ENCODE results near the gene GP2. TPM values are rescaled to one million over a fixed set of nuclear protein-coding genes. Genes with fewer than 3 reads are reported as not detected.

Gene GP2
- total and polyA plus RNA-seq, 2 of the 4 experiments (the other 2 are of a cell fraction), result not detected

DNA sequence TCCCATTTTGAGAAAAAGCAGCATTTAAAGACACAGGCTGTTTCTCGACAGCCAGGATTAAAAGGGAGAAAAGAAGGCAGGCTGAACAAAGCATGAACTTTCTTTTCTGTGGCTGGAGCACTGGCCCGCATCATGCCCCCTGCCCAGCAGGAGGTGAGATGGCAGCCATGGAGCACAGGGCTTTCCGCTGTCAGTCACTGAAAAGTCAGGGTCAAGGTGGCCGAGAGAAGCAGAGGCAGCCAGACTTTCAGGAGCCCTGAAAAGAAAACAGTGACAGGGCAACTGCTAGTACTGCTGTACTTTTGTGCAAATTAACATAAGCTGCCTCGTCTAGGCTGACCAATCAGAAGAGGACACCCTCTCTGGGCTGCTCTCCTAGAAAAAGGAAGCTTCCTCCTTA is 5.8 kb upstream of the GP2 start:
- H3K18ac ChIP-seq (ENCODE audit: low read depth, low read length), result no peak overlapping the region
- H4K91ac ChIP-seq (ENCODE audit: insufficient read depth, low read depth, low read length), result no peak overlapping the region
- no peak overlapping the region for H3K27ac ChIP-seq (ENCODE audit: insufficient read depth, low read length)
- no peak overlapping the region for H3K4me3 ChIP-seq (ENCODE audit: insufficient read depth, low read depth, low read length)
- no peak overlapping the region for H2AFZ ChIP-seq (replicated peaks; ENCODE audit: low read length, poor library complexity)
- WGBS, 2 experiments (ENCODE audit: extremely low coverage in 2 of 2, insufficient read length in 1 of 2), result 55% methylated on average over 3 of the region's 5 CpGs; no CpG with 5 or more reads in 1 of the 2 experiments
- peaks cover 20% of the 10 kb centered on the region for H3K9me3 ChIP-seq (ENCODE audit: control insufficient read depth, insufficient read depth, low read length)
- H3K56ac ChIP-seq (ENCODE audit: extremely low read depth, insufficient read depth, low read length), result no peak overlapping the region
- intact Hi-C loops (cut with micrococcal nuclease) (no loop called here), in situ Hi-C loops (cut with MboI; ENCODE audit: low sequenced_read_pairs) (loop anchor here (25.0 kb wide), 1 partner anchor 171 kb away; no protein-coding TSS in a partner anchor), dilution Hi-C loops (cut with HindIII; ENCODE audit: low sequenced_read_pairs, unreplicated experiment) (no loop called here)
- no peaks in the 10 kb centered on the region for H3K4me1 ChIP-seq (ENCODE audit: control insufficient read depth, insufficient read depth, low read length)
- H4K5ac ChIP-seq (ENCODE audit: low read depth, low read length), result no peak overlapping the region
- no peak overlapping the region for H3K23ac ChIP-seq (ENCODE audit: low read depth, low read length)
- H2BK120ac ChIP-seq (ENCODE audit: low read depth, low read length), result no peak overlapping the region
- H3K14ac ChIP-seq (replicated peaks; ENCODE audit: low read depth, low read length), result no peak overlapping the region
- no peak overlapping the region for H3K4me2 ChIP-seq (ENCODE audit: low read depth, low read length)
- H4K8ac ChIP-seq (ENCODE audit: low read depth in 2 of 2, low read length in 2 of 2), result no peak overlapping the region
- H2BK15ac ChIP-seq (ENCODE audit: low read depth, low read length), result no peak overlapping the region
- no peak for TF ChIP-seq RAD21 (IDR thresholded peaks at IDR 0.05; ENCODE audit: low read length)
- ChIA-PET POLR2A (ENCODE audit: unreplicated experiment) (no interaction called here), CTCF (no interaction called here)
- no peak overlapping the region for H2BK5ac ChIP-seq (ENCODE audit: low read depth, low read length, poor library complexity, severe bottlenecking)
- H3K9ac ChIP-seq (ENCODE audit: low read depth, low read length), result no peak overlapping the region
- H3K27me3 ChIP-seq (ENCODE audit: control insufficient read depth, insufficient read depth, low read length), result no peaks in the 10 kb centered on the region
- no TSS peak for BruUV-seq (replicated peaks)
- H3K9me1 ChIP-seq (ENCODE audit: insufficient read depth, low read length), result no peaks in the 10 kb centered on the region
- H2AK9ac ChIP-seq (replicated peaks; ENCODE audit: low read depth, low read length, poor library complexity), result no peak overlapping the region
- H3K4ac ChIP-seq (ENCODE audit: low read depth, low read length), result no peak overlapping the region
- no peak overlapping the region for H2BK20ac ChIP-seq (ENCODE audit: low read depth, low read length)
- H4K20me1 ChIP-seq (ENCODE audit: insufficient read depth, low read length), result no peaks in the 10 kb centered on the region
- H3K36me3 ChIP-seq (ENCODE audit: control insufficient read depth, insufficient read depth, low read length), result no peaks in the 10 kb centered on the region
- no peak for DNase-seq
- H2AK5ac ChIP-seq (ENCODE audit: low read depth, low read length), result no peak overlapping the region
- H3K79me1 ChIP-seq (ENCODE audit: low read depth in 1 of 2, low read length in 2 of 2), result no peaks in the 10 kb centered on the region
- ATAC-seq (ENCODE audit: low read depth), result no peak
